Stimulated activated effector memory CD8-positive, alpha-beta T cell treated with anti-CD3 and anti-CD28 coated beads, Interleukin-12 subunit alpha, Interleukin-12 subunit beta, amount 100 ng/mL, for 72 hours (primary cell): ENCODE data around the gene TCP1.
"Not testable (repeated sequence)": the region's sequence is repeated elsewhere in the genome, so short reads cannot be mapped to it uniquely, and the experiment has no call there.

Source experiments
- ATAC-seq: fragments of 150-1000 bp; cut with Tn5 transposase; 2 replicates; pipeline ENCODE4 v1.10.0; 2021
- DNase-seq, 2 donors: peaks; one replicate each; pipeline ENCODE4 v3.0.0; 2021 to 2022; ENCODE audit warnings: low spot score in 2 of 2
- H3K27ac Mint-ChIP-seq: one replicate; pipeline ENCODE4 v1.8.0; 2022; ENCODE audit warnings: mild to moderate bottlenecking, mixed read lengths
- H3K36me3 Mint-ChIP-seq: one replicate; pipeline ENCODE4 v1.8.0; 2022; ENCODE audit warnings: mild to moderate bottlenecking, mixed read lengths
- H3K4me1 Mint-ChIP-seq: one replicate; pipeline ENCODE4 v1.8.0; 2022; ENCODE audit warnings: mixed read lengths
- H3K4me3 Mint-ChIP-seq: one replicate; pipeline ENCODE4 v1.8.0; 2022; ENCODE audit warnings: mild to moderate bottlenecking, mixed read lengths
- H3K9me3 Mint-ChIP-seq: one replicate; pipeline ENCODE4 v1.8.0; 2022; ENCODE audit warnings: mixed read lengths

The TCP1 gene

DNA sequence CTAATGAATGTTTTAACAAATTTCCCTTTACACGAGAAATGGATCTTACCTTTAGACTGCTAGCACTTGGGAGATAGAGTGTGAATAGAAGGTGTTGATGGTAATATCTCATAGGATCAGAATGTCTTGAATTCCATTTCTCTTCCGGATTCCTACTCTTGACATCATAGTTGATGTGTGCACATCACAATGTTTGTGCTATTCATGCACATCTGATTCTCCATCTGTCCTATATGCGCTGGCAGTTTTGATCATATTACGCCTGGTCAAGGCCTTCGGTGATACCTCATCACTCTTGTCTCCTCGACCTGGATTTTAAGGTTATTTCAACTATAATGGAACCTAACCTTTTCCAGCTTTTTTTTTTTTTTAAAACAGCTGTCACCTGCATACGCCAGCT, 44.3 kb downstream of the TCP1 start:
- Mint-ChIP-seq H3K27ac (peak overlapping the region; percentile 20), H3K4me1 (peaks cover 16% of the 10 kb centered on the region), H3K4me3 (no peak overlapping the region), H3K9me3 (no peaks in the 10 kb centered on the region), H3K36me3 (peaks cover 100% of the 10 kb centered on the region)
- ATAC-seq (no peak), DNase-seq (no peak)

DNA sequence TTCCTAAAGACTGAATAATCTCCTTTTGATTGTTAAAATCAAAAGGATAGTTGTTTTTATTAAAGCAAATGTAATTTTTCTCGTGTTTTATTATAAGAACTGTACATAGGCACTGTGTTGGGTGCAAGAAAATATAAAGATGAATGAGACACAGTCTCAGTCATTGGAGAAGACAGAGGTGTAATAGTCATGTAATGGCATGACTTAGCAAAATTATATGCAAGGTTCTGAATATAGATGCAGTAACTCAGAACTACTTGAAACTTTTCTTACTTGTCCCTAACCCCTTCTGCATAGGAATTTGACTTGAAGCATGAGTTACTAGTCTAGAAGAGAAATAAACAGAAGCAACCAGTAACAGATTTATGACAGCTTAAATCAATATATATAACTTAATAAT, 47.2 kb downstream of the TCP1 start:
- ATAC-seq (no peak), DNase-seq (no peak)
- Mint-ChIP-seq H3K36me3 (peaks cover 100% of the 10 kb centered on the region), H3K4me3 (no peak overlapping the region), H3K27ac (peak overlapping the region; percentile 71), H3K9me3 (no peaks in the 10 kb centered on the region), H3K4me1 (peaks cover 25% of the 10 kb centered on the region)

- Mint-ChIP-seq H3K27ac (no peak overlapping the region), H3K36me3 (peaks cover 95% of the 10 kb centered on the region), H3K4me3 (no peak overlapping the region), H3K4me1 (peaks cover 14% of the 10 kb centered on the region), H3K9me3 (no peaks in the 10 kb centered on the region)
- DNase-seq: no peak
- no peak for ATAC-seq
Observed at GRCh38 chr6:159739341-159739740, 50.1 kb downstream of the TCP1 start.

GRCh38 chr6:159736908-159737307, 52.5 kb downstream of the TCP1 start:
- H3K9me3 Mint-ChIP-seq: no peaks in the 10 kb centered on the region
- ATAC-seq: no peak
- H3K4me3 Mint-ChIP-seq: no peak overlapping the region
- H3K27ac Mint-ChIP-seq: no peak overlapping the region
- DNase-seq: no peak
- peaks cover 28% of the 10 kb centered on the region for H3K4me1 Mint-ChIP-seq
- peaks cover 90% of the 10 kb centered on the region for H3K36me3 Mint-ChIP-seq

GRCh38 chr6:159733395-159733794, 56.0 kb downstream of the TCP1 start:
- H3K4me1 Mint-ChIP-seq: peaks cover 39% of the 10 kb centered on the region
- H3K27ac Mint-ChIP-seq: peak overlapping the region; percentile 23
- ATAC-seq: peak; percentile 32
- peak overlapping the region; percentile 17 for H3K4me3 Mint-ChIP-seq
- H3K9me3 Mint-ChIP-seq, DNase-seq: not testable (repeated sequence)
- H3K36me3 Mint-ChIP-seq: peaks cover 89% of the 10 kb centered on the region

GRCh38 chr6:159732550-159732949, 56.9 kb downstream of the TCP1 start:
- not testable (repeated sequence) for DNase-seq, ATAC-seq, H3K9me3 Mint-ChIP-seq
- Mint-ChIP-seq H3K27ac (peak overlapping the region; percentile 23), H3K36me3 (peaks cover 88% of the 10 kb centered on the region), H3K4me1 (peaks cover 31% of the 10 kb centered on the region), H3K4me3 (peak overlapping the region; percentile 17)

- H3K4me3 Mint-ChIP-seq: peak overlapping the region; percentile 93
- H3K9me3 Mint-ChIP-seq: no peaks in the 10 kb centered on the region
- ATAC-seq: no peak
- H3K36me3 Mint-ChIP-seq: peaks cover 83% of the 10 kb centered on the region
- no peak for DNase-seq
- peaks cover 40% of the 10 kb centered on the region for H3K4me1 Mint-ChIP-seq
- no peak overlapping the region for H3K27ac Mint-ChIP-seq
Observed at GRCh38 chr6:159730332-159730676, 59.1 kb downstream of the TCP1 start.

- peak overlapping the region; percentile 98 for H3K27ac Mint-ChIP-seq
- ATAC-seq (no peak), DNase-seq (no peak)
- H3K4me1 Mint-ChIP-seq: peaks cover 40% of the 10 kb centered on the region
- H3K36me3 Mint-ChIP-seq: peaks cover 82% of the 10 kb centered on the region
- no peaks in the 10 kb centered on the region for H3K9me3 Mint-ChIP-seq
- H3K4me3 Mint-ChIP-seq: peak overlapping the region; percentile 93
Observed at GRCh38 chr6:159729598-159730331, 59.6 kb downstream of the TCP1 start.

GRCh38 chr6:159728531-159728964, 60.9 kb downstream of the TCP1 start:
- peaks cover 38% of the 10 kb centered on the region for H3K4me1 Mint-ChIP-seq
- H3K27ac Mint-ChIP-seq: peak overlapping the region; percentile 98
- ATAC-seq: no peak
- peak overlapping the region; percentile 93 for H3K4me3 Mint-ChIP-seq
- peaks cover 79% of the 10 kb centered on the region for H3K36me3 Mint-ChIP-seq
- DNase-seq: no peak
- no peaks in the 10 kb centered on the region for H3K9me3 Mint-ChIP-seq
